ENCODE results near the gene SLC51B. TPM values are rescaled to one million over a fixed set of nuclear protein-coding genes. Genes with fewer than 3 reads are reported as not detected.
"Not testable (repeated sequence)": the region's sequence is repeated elsewhere in the genome, so short reads cannot be mapped to it uniquely, and the experiment has no call there.

Gene SLC51B
- total RNA-seq, 1 donor: not detected

- DNase-seq (ENCODE audit: low read depth): no peak
- no peak for TF ChIP-seq CTCF (IDR thresholded peaks at IDR 0.05; ENCODE audit: insufficient read depth, low read depth, low read length)
- no peak overlapping the region for H3K4me3 ChIP-seq (ENCODE audit: low read depth, low read length)
Observed at GRCh38 chr15:65038836-65039235, 6.4 kb upstream of the SLC51B start.

- no peak for TF ChIP-seq CTCF (IDR thresholded peaks at IDR 0.05; ENCODE audit: insufficient read depth, low read depth, low read length)
- no peak for DNase-seq (ENCODE audit: low read depth)
- no peak overlapping the region for H3K4me3 ChIP-seq (ENCODE audit: low read depth, low read length)
Observed at GRCh38 chr15:65040461-65040860, 4.7 kb upstream of the SLC51B start.

DNA sequence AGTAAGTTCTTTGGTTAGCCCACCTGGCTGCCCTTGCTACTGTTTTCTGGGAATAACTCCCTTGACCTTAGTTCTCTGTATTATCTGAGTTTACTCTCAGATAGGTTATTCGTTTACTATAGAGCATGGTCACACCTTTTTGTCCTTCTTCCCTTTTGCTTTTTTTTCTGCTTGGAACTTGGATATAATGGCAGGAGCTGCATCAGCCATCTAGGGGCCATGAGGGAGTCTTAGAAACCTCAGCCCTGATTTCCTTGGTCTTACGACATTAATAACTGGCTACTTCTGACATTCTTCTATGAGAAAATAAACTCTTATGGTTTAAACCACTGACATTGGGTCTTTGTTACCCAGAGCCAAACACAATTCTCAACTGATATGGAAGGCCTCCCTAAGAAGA, 3.4 kb upstream of the SLC51B start:
- no peak for DNase-seq (ENCODE audit: low read depth)
- no peak for TF ChIP-seq CTCF (IDR thresholded peaks at IDR 0.05; ENCODE audit: insufficient read depth, low read depth, low read length)
- H3K4me3 ChIP-seq (ENCODE audit: low read depth, low read length): no peak overlapping the region

- TF ChIP-seq CTCF (IDR thresholded peaks at IDR 0.05; ENCODE audit: insufficient read depth, low read depth, low read length): no peak
- no peak overlapping the region for H3K4me3 ChIP-seq (ENCODE audit: low read depth, low read length)
- peak; percentile 19 for DNase-seq (ENCODE audit: low read depth)
Observed at GRCh38 chr15:65042776-65043327, 2.3 kb upstream of the SLC51B start.

- DNase-seq (ENCODE audit: low read depth): peak; percentile 53
- H3K4me3 ChIP-seq (ENCODE audit: low read depth, low read length): not testable (repeated sequence)
Observed at GRCh38 chr15:65044218-65044617, 969 bp upstream of the SLC51B start.

- no peak overlapping the region for H3K4me3 ChIP-seq (ENCODE audit: low read depth, low read length)
- no peak for DNase-seq (ENCODE audit: low read depth)
- no peak for TF ChIP-seq CTCF (IDR thresholded peaks at IDR 0.05; ENCODE audit: insufficient read depth, low read depth, low read length)
Observed at GRCh38 chr15:65048241-65048640, 3.1 kb downstream of the SLC51B start.

GRCh38 chr15:65049418-65049840, 4.2 kb downstream of the SLC51B start:
- peak; percentile 89 for DNase-seq (ENCODE audit: low read depth)
- TF ChIP-seq CTCF (IDR thresholded peaks at IDR 0.05; ENCODE audit: insufficient read depth, low read depth, low read length): no peak
- peak overlapping the region; percentile 30 for H3K4me3 ChIP-seq (ENCODE audit: low read depth, low read length)

Data from fibroblast of villous mesenchyme (primary cell).